ENCODE results near the gene SPATA13.
A peak's percentile ranks its signal among the peaks of the same experiment; 100 is the strongest.

SPATA13 gene

DNA sequence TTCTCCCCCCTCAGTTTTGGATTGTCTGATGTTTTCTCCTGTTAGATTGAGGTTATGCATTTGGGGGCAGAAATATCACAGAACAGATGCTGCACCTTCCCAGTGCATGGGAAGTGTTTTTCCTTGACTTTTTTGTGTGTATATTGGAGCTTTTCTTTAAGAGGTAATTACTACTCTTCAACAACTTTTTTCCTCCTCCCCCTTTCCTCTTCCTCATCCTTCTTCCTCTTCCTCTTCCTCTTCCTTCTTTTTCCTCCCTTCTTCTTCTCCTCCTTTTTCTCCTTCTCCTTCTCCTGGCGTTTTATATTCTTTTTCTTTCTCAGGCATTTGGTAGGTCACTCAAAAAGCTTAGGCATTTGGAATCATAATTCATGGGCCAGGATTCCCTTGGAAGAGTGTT is 18.1 kb upstream of the SPATA13 start:
- no peak for DNase-seq

DNA sequence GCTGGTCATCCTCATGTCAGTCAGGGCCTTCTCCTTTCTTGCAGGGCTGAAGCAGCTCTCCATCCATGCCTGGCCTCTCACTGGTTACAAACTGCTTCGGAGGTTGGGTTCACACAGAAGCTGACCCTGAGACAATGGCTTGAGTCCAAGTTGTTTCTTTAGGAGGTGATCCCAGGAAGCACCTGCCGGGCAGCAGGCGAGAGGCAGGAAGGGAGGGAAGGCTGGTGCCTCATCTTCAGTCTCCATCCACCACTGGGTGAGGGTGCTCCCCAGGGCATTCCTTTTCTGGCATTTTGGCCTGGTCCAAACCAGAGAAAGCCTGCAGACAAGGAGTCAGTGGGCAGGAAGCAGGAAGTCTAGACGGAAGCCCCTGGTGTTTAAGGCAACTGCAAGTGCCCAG is 17.6 kb upstream of the SPATA13 start:
- DNase-seq = no peak

DNA sequence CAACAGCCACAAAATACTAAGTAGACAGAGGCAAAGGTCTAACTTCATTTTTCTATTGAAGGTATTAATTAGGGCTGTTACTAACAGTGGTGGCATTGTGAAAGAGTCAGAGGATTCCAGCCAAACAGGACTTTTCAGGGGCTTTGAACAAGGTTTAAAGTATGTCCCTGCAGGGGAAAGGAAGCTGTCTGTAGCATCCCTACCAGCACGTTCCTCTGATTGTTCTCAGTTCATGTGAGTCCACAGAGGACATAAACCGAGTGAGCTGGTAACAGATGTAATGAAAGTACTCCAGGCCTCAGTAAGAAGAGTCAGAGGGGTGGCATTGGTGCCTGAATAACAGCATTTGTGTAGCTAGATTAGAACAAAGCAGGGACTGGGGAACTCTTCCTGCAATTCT is 15.3 kb upstream of the SPATA13 start:
- DNase-seq = no peak

DNA sequence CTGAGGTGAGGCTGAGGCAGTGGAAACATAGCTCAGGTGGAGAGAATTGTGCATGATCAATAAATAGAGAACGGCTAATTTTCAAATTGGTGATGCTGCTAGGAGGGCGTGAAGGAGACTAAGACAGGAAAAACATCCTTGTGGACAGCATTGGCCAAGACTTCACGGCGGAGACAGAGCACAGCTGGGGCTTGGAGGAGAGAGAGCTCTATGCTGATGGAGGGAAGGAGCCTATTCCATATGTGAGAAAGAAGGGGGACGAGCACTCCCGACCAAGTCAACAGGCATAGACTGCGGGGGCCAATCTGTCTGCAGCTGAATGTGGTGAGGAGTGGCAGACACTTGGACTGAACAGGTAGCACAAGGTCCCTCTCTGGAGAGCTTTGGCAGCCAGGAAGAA is 14.8 kb upstream of the SPATA13 start:
- DNase-seq = no peak

DNA sequence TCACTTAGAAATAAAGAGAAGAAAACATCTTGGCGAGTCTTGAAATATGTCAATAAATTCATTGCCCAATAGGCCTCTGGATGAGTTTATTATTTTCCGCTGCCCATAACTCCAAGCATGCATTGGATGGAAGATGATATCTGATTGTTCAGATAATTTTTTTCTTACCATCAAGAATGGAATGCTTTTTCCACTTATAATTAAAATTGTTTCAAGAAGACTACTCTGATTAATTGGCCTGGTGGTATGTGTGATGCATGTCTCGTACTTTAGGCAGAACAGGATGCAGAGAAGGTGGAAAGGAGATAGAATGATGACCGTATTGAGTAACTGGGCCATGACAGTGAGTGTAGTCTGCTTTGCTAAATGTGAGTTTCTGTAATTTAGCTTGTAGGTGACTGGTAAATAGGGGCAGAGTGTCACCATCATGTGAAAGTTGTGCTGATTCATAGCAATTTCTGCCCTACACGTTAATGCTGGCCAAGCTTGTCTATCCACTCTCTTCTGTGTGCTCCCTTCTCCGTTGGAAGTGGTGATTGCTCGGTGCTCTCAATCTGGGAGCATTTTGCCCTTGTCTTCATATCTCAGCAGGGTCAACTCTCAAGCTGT is 13.5 kb upstream of the SPATA13 start:
- no peak for DNase-seq

DNA sequence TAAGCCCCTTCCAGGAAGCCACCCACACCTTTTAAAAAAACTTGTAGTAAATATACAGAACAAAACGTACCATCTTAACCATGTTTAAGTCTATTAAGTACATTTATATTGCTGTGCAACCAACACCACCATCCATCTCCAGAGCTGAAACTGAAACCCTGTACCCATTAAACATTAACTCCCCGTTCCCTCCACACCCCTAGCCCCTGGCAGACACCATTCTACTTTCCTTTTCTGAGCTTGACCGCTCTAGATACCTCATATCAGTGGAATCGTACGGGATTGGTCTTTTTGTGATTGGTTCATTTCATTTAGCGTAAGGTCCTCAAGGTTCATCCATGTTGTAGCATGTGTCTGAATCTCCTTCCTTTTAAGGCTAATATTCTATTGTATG is 13.0 kb upstream of the SPATA13 start:
- DNase-seq = no peak

DNA sequence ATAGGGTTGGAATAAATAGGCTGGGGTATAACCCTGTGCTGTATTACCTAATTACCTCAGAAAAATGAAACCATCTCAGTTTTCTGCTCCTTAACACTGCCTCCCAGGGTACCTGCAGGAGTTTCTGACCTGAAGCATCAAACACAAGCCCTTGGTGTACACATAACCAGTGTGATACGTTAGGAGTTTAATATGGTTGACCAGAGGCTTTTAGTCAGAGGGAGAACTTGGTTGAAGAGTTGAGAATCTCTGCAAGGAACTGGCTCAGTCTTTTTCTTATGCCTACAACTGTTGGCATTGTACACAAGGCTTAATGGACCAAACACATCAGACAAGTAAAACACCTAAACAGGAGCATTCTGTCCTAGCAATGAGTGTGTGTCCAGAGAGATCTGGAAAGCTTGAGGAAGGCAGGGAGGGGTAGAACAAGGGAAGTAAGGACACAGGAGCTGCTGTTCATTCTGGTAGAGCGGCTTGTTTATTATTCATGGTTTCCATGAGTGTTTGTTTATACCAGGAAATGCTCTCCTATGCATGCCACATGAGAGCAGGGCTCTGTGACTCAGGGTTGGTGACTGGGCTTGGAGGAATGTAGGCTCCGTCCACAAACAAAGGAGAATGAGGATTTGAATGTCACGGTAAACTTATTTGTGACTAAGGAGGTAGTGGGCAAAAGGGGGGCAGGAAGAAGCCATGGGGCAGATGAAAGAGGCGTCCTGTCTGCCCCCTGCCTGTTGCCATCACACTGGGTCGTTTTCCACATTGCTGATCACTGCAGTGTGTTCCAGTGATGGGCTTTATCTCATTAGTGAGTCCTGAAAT is 11.9 kb upstream of the SPATA13 start:
- DNase-seq = no peak

DNA sequence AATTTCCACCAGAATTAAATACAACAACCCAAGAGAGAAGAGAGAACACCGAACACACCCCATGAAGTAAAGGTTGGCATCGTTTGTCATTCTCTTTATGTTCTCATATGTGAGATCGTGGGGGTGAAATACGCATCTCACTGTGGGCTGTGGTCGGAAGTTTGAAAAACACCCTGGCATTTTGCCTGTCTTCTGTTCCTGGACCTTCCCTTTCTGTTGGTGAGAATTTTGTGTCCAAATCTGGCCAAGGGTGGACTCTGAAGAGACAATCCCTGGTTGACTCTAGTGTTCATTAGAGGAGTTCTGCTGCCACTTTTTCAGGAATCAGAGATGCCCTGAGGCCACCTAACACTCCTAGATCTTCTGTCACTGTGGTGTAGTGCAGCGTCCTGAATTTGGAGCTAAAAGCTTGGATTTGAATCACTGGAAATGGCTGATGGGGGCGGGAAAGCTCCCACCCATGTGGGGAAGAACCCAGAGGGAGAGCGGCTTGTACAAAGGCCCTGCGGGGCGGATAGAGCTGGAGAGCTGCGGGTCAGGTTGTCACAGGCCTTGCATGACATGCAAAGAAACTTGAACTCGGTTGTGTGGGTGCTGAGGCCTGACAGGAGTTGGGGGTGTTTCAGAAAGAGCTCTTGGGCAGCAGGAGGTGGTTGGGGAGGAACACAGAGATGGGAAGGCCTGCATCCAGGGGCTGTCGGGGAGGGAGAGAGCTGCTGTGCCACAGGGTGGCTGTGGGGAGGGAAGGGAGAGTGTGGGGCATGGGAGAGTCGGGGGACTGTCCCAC is 11.1 kb upstream of the SPATA13 start:
- DNase-seq = no peak

DNA sequence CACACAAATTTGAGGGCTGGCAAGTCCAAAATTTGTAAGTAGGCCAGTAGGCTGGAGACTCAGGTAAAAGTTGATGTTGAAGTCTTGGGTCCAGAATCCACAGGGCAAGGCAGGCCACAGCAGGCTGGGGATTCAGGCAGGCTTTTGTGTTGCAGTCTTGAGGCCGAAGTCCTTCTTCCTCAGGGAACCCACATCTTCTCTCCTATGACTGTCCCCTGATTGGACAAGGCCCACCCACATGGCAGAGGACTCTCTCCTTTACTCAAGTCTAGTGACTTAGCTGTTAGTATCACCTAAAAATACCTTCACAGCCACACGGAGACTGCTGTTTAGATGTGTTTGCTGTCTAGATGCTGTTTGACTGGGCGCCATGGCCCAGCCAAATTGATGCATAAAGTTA is 9.9 kb upstream of the SPATA13 start:
- DNase-seq = no peak

DNA sequence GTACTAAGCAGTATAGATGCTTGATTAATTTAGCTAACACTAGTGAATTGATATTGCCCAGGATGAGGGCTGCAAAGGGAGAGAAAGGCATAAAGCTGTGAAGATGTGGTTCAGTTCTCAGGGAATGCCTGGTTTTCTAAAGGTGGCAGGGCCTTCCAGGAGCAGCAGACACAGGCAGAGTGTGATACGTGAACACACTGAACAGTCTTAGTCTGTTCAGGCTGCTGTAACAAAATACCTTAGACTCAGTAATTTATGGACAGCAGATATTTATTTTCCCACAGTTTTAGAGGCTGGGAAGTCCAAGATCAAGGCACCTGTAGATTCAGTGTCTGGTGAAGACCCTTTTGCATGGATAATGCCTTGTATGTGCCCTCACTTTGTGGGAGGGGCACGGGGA is 8.7 kb upstream of the SPATA13 start:
- no peak for DNase-seq

DNA sequence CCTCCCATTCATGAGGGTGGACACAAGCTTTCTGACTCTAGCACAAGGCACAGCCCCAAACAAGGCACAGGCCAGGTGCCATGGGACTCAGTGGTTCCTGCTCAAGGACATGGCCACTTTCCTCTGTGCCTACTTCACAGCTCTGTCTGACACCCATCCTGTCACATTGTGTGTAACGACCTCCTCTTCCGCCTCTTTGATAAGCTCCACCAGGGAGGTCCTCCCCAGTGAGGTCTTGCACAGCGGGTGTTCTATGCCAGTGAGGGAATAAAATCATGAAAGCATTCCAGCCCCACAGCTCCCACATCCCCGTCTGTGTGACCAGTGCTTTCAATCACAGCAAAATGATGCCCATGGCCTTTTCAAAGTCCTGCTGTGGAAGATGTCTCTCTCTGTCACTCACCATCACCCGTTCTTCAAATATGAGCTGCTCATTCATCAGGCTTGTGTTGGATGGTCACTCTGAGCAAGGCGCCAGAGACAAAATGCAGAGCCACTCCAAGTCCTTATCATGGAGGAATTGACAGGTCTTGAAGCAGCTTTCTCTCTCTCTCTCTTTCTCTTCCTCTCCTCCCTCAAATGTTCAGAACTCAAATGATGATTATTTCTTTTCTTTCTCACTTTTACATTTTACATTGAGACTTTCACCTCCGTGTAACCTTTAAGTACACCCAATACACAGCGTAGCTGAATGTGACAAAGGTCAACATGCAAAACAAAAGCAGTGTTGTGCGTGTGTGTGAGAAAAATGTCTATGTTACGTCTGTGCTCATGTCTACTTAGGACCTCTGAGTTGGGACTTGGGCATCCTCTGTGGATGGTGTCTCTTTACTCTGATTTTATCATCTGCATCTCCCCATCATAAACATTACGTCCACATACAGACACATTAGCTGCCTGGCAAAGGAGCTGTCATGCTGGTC is 8.0 kb upstream of the SPATA13 start:
- DNase-seq = no peak

DNA sequence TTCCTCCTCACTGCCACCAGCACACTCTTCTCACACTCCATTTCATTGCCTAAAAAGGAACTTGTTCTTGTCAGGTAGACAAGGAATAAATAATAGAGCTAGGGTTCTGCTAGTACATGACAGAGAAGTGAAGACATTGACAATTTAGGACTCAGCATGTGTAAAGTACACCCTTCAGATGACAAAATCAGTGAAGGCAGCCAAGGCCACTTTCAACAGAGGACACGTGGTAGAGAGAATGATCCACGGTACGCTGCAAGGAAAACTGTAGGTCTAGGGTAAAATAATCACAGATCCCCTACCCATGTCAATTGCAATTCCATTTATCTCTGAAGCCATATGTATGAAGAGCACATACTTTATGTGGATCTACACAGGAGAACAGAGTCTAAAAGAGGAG is 7.2 kb upstream of the SPATA13 start:
- no peak for DNase-seq

DNA sequence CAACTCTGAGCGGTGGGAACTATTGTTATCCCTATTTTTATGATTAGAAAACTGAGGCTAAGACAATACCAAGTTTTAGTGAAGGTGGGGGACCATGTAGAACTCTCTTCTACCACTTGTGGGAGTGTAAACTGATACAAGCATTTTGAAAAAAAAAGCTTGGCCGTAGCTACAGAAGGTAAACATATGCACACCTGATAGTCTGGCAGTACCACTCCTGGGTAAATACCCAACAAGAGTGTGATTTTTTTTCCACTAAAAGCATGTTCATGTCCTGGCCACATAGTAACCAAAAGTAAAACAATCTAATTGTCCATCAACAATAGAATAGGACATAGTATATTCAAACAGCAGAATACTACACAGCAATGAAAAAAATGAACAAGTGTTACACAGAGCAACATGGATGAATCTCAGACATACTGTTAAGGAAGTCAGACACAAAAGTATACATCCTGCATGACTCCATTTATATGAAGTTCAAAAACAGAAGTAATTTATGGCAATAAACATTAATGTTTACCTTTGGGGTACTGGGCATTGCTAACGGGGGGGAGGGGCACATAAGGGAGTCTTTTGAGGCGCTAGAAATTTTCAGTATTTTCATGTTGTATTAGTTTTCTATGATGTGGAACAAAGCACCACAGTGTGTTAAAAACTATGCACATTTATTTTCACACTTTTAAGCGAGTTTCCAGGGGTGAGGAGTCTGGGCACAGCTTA is 6.4 kb upstream of the SPATA13 start:
- no peak for DNase-seq

DNA sequence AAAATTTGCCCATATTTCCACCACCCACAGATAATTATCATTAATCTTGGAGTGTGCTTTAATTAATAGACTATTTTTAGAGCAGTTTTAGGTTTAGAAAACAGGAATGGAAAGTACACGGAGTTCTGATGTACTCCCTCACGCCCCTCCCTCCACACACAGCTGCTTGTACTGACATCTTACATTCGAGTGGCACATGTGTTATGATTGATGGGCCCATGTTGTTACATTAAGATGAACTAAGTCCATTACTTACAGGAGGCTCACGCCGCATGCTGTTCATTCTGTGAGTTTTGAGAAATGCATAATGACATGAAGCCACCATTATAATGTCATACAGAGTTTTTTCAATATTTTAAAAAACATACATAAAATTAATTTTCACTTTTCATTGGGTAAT is 1.2 kb upstream of the SPATA13 start:
- DNase-seq = no peak

DNA sequence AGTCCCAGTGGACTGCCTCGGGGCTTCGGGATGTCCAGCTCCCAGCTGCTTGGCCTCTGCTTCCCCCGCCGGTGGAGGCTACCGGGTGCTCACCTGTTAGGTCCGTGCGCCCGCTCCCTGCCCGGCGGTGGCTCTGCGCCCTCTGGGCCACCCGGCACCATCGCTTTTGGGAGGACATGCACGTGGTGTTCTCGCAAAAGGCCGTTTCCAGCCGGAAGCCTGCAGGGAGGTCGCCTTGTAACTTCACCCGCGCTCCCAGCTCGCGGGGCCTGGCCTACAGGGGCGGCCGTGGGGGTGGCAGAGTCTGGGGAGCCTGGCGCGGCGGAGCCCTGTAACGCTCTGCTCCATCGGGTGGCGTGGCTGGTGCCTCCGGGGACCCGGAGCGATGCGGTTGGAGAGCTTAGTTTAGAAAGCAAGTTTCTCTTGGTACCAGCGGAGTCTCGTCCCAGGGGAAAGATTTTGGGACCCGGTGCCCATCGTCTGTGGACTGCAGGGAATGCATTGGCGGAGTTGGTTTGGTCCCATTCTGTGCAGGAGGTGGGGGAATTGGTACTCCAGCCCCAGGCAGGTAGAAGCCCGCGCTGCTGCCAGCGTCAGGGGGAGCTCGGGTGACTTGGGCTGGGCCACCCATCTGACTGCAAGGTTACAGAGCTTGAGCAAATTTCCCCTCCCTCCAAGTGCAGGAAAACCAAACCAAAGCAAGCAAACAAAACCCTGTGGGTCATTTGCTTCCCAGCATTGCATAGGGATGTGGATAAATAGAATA is 673 bp downstream of the SPATA13 start:
- DNase-seq = peak; percentile 23

DNA sequence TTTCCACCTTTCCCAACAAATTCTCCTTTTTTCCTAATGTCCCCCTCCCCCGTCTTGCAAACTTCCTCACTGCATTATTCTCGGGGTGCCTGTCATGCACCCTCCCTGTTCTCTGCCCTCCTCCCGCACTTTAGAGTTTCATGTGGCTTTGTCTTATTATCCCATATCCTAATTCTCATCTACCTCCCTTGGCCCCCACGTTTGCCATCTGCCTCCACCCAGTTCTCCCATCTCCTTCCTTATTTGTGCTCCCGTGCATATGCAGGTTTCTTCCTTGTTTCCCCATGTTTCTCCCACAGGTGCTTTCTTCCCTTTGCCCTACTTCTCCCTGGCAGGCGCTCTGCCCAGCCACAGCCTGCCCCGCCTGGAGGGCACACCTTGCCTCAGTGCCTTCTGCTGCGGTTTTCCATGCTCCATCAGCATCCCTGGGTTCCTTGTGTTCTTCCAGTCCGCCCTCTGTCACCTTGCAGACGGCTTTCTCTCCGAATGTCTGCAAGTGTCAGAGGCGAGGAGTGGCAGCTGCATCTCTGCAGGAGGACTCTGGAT is 1.5 kb downstream of the SPATA13 start:
- no peak for DNase-seq

DNA sequence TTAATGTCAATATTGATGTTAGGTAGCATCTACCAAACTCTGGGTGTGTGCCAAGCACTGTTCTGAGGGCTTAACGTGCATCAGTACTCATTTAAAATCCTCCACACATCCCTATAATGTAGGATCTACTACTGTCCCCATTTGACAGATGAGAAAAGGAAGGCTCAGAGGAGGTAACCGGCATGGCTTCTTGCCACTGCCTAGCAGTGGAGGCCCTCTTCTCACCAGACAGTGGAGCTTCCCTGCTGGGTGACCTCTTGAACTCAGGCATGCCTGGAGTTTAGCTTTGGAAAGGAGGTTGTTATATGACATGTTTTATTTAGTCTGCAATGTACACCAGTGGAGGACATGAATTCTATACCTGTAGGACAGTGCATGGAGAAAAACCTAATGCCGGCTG is 2.1 kb downstream of the SPATA13 start:
- no peak for DNase-seq

DNA sequence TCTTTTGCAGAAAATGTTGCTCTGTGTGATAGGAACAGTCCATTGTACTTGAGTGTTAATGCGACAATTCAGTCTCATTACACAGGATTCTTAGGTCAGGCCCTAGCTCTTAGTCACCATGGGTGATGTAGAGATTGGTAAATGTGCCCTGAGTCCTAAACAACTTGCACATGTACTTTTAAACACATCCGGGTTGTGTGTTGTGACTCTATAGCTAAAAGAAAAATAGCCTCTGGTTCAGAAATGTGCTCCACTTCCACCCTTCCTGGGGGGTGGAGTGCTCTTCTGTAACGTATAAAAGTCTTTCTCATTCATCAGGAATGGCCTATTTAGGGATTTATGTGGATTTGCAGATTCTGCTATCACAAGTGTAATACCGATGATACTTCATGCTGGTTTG is 5.2 kb downstream of the SPATA13 start:
- no peak for DNase-seq

DNA sequence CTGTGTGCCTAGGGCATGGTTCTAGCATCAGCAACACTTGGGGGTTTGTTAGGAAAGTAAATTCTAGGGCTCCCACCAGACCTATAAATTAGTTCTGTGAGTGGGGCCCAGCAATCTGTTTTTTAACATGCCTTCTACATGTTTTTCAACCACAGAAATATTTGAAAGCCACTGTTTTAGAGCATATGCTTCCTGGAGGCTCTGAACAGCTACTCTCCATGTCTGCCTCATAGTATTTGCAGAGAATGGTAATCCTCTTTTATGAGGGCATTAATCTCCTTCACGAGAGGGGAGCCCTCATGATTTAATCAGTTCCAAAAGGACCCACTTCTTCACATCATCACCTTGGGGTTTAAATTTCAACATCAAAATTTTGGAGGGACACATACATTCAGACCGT is 6.0 kb downstream of the SPATA13 start:
- no peak for DNase-seq

DNA sequence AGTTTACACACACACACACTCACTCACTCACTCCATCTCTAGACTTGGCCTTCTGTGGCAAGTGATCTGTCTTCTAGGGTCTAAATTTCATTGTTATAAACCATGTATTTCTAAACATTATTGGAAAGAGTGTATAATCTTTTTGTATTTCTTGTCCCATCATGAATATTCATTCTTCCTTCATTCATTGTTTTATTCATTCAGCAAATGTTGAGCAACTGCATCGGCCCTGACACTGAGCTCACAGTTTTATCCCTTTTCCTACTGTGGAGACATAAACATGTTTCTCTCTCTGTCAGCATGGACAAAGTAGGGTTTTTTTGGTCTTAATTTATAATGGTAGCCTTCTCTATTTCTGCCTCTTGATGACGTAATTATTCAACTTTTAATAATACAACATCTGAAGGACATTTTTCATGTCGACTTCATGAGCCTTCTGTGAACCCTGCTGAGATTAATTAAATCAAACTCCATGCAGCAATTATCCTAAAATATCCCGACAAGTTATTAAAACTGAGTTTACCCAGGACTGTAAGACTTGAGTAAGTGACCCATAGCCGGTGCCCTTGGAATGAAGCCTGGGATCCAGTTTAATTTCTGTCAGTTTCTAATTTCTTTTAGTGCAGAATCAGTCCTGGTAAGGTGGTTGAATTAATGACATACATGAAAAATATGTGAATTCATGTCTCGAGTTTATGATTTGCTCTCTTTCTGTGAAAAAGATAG is 7.3 kb downstream of the SPATA13 start:
- no peak for DNase-seq

DNA sequence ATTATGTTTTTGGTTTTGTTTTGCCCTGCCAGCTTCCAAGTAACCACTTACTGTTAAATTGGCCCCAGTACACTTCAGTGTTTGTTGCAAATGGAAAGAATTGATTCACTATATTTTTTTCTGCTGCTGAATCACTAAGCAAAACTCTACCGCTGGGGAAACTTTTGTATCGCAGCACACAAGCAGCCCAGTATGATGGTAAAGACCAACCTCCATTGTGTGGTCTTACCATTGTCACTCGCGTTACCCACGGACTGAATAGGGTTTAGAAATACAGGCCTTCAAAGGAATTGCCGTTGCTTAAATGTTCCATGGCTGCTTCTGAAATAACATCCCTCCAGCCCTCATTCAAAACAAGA is 7.9 kb downstream of the SPATA13 start:
- DNase-seq = no peak
